GM18868 (cell line): ENCODE measurements around the gene RNF214.

Source experiments
- ATAC-seq: cut with Tn5 transposase; IDR thresholded peaks from one replicate; pipeline ENCODE4 v1.9.1; 2021; ENCODE audit warnings: mild to moderate bottlenecking, moderate library complexity; ENCODE audit not compliant: unreplicated experiment

Gene RNF214

GRCh38 chr11:117279711-117280376 lies 47.4 kb downstream of the RNF214 start:
- no peak for ATAC-seq

DNA sequence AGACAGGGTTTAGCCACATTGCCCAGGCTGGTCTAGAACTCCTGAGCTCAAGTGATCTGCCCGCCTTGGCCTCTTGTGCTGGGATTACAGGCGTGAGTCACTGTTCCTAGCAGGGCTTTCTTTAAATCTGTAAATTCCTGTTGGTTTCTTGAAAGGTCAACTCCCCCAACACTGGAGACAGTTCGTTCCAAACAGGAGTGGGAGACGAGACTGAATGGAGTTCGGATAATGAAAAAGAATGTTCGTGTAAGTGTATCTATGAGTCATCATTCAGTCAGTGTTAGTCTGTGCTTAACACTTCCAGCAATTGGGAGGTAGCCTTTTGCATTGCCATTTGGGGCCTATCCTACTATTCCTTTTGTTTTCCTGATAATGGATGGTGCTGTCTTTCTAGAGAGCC lies 48.7 kb downstream of the RNF214 start:
- no peak for ATAC-seq

GRCh38 chr11:117281869-117282268 lies 49.4 kb downstream of the RNF214 start:
- no peak for ATAC-seq

- no peak for ATAC-seq
Observed at GRCh38 chr11:117282956-117283355, 50.5 kb downstream of the RNF214 start.

DNA sequence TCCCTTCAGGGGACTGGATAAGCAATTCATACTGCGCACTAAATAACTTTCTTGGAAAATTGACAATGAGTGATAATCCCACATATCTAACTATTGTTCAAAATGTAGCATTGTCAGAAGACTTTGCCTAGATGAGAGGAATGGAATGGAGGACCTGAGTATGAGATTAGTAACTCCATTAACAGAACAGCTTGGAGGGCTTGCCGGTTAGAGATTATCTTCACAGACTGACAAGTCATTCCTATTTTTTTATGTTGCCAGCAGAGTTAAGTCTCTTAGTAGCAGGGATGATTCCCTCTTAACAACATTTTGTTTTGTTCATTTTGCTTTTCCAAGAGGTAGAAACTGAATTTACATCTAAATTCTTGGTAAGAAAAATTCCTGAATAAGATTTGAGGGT lies 51.6 kb downstream of the RNF214 start:
- ATAC-seq, result no peak

DNA sequence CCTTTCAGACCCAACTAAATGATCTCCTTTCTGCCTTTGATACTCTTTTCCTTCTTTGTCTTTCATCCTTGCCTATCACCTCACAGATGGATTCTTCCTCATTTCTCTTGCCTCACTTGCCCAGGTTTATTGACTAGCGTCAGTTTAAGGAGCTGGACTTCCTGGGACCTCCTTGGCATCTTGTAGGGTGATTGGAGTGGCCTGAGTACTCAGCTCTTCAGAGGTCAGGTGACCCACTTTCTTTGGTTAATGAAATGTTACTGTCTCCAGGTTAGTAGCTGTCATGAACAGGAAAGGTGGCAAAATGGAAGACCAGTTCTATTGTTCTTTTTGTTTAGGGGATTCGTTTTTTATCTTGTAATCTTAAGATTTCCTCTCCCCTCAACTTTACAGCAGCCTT lies 54.1 kb downstream of the RNF214 start:
- no peak for ATAC-seq

DNA sequence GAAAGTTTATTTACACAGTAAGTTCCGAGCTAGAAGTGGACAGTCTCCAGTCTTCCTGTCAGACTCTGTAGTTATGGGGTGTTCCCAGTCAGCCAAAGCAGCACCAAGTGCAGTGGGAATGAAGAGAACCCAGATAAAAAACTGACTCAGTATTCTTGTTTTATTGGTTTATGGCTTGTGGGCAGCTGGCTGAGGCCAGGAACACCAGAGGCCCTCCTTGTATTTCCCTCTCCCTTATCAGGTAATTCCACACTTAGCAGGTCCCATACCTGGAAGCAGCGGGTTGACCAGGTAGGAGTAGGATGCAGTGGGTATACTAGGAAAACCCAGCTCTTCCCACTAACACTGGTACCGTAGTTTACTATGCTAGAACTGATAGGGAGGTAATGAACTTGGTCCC lies 55.2 kb downstream of the RNF214 start:
- ATAC-seq, result no peak

GRCh38 chr11:117289795-117290194 lies 57.3 kb downstream of the RNF214 start:
- ATAC-seq, result no peak

GRCh38 chr11:117290809-117291396 lies 58.4 kb downstream of the RNF214 start, which contains the start of gene BACE1-AS:
Gene BACE1-AS (plus strand): TSS chr11:117291346.
- ATAC-seq, result no peak

DNA sequence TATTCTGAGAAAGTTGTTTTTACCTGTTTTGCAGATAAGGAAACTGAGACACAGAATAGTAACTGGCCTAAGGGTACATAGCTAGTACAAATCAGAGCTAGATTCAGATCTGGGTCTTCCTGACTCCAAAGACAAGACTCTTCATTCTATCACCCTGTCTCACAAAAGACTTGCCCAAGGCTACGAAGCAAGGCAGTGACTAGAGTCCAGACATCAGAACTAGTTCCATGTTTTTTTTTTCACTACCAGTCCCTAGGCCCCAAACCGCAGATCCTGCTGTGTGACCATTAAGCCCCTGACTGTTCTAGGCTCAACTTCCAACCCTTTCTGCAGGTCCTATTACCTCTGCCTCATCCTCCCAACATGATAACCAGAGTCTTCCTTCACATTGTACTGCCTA lies 60.1 kb downstream of the RNF214 start:
- ATAC-seq, result no peak

DNA sequence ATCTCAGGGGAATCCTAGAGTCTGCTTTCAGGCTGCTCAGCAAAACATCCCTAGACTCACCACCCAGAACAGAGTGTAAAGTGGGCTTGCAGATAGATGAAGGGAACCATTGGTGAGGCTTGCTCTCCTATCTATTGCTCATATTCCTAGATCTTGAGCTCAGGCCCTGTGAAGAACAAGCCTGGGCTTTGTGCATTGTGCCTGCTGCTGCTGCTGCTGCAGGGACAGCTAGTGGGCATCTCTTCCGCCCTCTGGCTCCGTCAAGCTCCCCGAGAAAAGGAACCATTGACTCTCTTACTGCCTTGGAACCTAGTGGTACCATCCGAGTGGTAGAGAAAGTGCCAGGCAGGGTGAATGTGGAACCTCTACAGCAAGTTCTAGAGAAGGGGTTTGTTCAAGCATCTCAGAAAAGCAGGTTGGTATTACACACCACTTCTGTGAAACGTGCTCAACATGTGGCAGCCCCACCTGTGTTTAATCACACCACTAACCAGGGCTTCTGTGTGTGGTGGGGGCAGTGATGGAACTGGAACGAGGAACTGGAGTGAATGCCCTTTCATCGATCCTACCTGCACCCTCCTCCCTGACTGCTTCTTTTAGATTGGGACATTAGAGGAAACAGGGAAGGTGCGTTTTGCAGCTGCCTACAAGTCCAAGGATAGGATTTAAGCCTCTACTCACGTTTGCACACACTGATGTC lies 63.1 kb downstream of the RNF214 start:
- ATAC-seq, result no peak

- ATAC-seq, result no peak
Observed at GRCh38 chr11:117296881-117297280, 64.4 kb downstream of the RNF214 start.

- no peak for ATAC-seq
Observed at GRCh38 chr11:117298195-117298594, 65.7 kb downstream of the RNF214 start.

- ATAC-seq, result no peak
Observed at GRCh38 chr11:117299351-117300282, 67.1 kb downstream of the RNF214 start.

- ATAC-seq, result no peak
Observed at GRCh38 chr11:117300283-117300663, 67.8 kb downstream of the RNF214 start.

- ATAC-seq, result no peak
Observed at GRCh38 chr11:117300773-117301172, 68.3 kb downstream of the RNF214 start.

DNA sequence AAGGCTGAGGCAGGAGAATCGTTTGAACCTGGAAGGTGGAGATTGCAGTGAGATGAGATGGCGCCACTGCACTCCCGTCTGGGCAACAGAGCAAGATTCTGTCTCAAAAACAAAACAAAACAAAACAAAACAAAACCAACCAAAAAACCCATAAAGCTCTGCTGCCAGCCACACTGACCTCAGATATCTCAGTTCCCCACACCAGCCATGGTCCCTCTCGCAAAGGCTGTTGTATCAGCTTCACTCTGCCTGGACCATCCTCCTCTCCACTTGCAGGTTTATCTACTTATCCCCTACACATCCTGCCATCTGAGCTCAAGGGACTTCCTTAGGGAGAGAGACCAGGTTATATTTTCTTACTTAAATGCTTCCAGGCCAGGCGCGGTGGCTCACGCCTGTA lies 69.8 kb downstream of the RNF214 start:
- ATAC-seq, result no peak

DNA sequence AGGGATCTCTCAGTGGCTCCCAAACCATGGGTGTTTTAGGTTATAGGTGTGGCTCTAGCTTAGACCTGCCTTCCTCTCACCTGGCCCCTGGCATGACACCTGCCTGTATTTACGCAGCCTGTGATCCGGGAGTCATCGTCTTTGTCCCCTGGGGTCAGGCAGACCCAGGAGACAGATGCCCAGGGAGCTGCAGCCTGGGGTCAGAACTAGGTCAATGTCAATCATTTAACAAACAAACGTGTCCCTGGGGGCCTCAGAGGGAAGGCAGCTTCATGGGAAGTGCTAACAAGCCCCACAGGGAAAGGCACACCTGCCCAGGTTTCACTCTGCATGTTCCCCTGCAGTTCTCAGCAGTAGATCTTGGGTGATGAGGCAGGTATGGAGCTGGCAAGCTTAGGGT lies 70.6 kb downstream of the RNF214 start:
- ATAC-seq, result no peak

DNA sequence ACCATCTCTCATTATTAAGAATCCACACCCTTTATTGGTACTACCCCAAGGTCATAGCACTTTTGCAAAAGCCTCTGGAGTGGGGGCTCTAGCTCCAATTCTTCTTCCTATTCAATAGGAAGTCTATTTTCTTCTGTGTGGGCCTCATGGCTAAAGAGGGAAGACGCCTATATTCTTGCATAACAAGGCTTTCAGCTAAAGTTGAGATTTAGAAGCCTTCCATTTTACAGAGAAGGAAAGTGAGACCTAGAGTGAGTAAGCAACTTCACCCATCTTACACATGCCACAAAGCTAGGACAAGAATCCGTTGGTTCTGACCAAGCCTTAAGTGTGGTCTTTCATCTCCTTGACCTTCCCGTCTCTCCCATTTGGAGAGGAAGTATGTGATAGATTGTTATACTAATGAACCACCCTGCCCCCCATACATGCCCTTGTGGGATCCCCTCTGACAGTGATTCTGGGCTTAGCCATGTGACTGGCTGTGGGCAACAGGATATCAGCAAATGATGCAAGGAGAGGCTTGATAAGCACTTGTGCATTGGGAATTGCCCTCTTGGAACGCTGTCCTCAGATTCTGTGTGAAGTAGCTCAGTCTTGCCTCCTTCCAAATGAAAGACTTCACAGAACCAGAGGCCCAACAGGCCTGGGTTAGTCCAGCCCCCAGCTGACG lies 71.3 kb downstream of the RNF214 start:
- no peak for ATAC-seq

GRCh38 chr11:117305145-117305544 lies 72.7 kb downstream of the RNF214 start:
- ATAC-seq, result no peak

GRCh38 chr11:117309310-117309709 lies 76.8 kb downstream of the RNF214 start:
- ATAC-seq, result no peak
